HFF-Myc (cell line): ENCODE measurements around the gene TRIM45.
A peak's percentile ranks its signal among the peaks of the same experiment; 100 is the strongest.
"Not testable (repeated sequence)": the region's sequence is repeated elsewhere in the genome, so short reads cannot be mapped to it uniquely, and the experiment has no call there.

Experiments
- DNase-seq: peaks from one replicate; pipeline ENCODE4 v3.0.0-alpha.2; 2011; ENCODE audit warnings: low read depth; ENCODE audit errors: extremely low read depth
- H3K4me3 ChIP-seq: replicated peaks from 2 replicates; pipeline ENCODE4 v1.5.1; 2011; ENCODE audit warnings: low read depth, mild to moderate bottlenecking, control low read depth, low read length
- TF ChIP-seq, protein P1 (sequence below): IDR thresholded peaks from 2 replicates; pipeline ENCODE4 v1.5.1; 2012; ENCODE audit warnings: mild to moderate bottlenecking, low read depth, low read length, control low read depth; ENCODE audit errors: missing control alignments

The TRIM45 gene

DNA sequence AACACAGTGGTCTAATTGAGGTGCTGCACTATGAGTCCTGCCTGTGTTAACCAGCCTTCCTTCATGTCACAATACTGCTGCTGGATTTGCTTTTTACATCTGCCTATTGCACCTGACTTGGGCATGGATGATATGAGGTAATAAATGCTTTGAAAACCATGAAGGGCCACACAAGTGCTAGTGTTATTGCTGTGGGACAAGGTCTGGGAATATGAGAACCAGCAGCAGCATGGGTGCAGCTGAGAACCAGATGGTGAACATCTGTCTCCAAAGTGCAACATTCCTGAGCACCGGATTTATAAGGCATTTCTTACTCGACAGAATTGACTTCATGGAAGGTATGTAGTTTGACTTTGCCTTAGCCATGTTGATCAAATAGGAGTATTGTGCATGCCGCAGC lies 16.6 kb downstream of the TRIM45 start:
- no peak overlapping the region for H3K4me3 ChIP-seq
- TF ChIP-seq, protein P1, sequence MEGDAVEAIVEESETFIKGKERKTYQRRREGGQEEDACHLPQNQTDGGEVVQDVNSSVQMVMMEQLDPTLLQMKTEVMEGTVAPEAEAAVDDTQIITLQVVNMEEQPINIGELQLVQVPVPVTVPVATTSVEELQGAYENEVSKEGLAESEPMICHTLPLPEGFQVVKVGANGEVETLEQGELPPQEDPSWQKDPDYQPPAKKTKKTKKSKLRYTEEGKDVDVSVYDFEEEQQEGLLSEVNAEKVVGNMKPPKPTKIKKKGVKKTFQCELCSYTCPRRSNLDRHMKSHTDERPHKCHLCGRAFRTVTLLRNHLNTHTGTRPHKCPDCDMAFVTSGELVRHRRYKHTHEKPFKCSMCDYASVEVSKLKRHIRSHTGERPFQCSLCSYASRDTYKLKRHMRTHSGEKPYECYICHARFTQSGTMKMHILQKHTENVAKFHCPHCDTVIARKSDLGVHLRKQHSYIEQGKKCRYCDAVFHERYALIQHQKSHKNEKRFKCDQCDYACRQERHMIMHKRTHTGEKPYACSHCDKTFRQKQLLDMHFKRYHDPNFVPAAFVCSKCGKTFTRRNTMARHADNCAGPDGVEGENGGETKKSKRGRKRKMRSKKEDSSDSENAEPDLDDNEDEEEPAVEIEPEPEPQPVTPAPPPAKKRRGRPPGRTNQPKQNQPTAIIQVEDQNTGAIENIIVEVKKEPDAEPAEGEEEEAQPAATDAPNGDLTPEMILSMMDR, result no peak
- peak; percentile 78 for DNase-seq

DNA sequence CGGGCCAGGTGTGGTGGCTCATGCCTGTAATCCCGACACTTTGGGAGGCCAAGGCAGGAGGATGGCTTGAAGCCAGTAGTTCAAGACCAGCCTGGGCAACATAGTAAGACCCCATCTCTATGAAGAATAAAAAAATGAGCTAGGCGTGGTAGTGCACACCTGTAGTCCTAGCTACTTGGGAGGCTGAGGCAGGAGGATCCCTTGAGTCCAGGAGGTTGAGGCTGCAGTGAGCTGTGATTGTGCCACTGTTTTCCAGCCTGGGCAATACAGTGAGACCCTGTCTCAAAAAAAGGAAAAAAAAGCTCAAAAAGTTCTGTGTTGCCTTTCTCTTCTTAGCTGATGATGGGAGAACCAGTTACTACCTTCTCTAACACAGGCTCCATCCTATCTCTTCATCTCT lies 19.7 kb downstream of the TRIM45 start:
- not testable (repeated sequence) for DNase-seq, H3K4me3 ChIP-seq

DNA sequence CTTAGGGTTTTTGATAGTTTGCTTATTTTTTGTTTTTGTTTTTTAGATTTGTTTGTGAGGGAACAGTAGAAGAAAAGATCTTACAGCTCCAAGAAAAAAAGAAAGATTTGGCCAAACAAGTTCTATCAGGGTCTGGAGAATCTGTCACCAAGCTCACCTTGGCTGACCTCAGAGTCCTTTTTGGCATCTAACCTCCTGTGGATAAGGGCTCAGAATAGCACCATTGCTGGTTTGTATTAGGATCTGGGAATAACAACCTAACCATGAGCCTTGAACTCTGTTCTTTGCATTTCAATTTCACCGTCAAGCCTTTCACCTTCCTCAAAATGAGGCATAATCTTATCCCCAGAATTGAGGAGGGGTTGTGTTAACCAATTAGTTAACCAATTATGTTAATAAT lies 20.2 kb downstream of the TRIM45 start:
- DNase-seq, result no peak
- no peak overlapping the region for H3K4me3 ChIP-seq
- TF ChIP-seq, protein P1, result no peak

DNA sequence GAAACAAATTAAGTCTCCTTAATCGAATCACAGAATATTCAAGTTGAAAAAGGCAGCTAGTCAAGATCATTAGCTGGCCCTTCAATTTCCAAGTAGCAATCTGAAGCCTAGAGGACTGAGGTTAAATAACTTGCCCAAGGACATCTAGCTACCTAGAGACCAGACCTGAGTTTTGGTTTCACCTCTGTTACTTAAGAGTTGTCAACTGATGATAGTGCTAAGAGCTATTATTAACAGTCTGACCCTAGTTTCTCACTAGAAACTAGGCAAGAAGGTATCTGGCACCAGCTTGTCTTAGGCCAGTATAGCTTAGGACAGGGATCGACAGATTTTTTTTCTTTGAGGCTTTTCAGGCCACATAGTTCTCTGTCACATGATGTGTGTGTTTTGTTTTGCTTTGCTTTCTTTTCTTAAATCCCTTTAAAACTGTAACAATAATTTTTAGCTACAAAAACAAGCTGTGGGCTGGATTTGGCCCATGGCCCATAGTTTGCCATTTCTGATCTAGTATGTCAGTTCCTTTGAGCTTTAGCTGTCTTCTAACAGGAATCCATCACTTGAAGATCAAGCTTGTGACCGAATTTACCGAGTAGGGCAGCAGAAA lies 23.2 kb downstream of the TRIM45 start:
- no peak for DNase-seq
- H3K4me3 ChIP-seq, result no peak overlapping the region
- TF ChIP-seq, protein P1, result no peak

DNA sequence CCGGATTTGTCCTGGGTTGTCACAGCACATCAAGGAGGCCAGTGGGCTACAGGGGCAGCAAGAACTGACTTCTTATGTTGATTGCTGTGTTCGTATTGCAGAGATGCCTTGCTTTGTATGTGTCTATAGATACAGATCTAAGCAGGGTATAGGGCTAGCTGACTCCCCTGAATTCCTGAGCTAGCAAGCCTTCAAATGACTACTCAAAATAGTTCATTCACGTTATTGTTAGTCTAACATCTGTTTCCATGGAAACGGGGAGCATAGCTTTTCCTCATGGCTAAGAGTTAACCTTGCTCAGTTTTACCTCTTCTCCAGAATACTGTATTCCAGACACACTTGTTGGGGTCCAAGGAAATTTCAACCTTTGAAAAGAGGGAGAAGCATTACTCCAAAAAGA lies 24.1 kb downstream of the TRIM45 start:
- no peak for DNase-seq
- TF ChIP-seq, protein P1, result no peak
- no peak overlapping the region for H3K4me3 ChIP-seq

DNA sequence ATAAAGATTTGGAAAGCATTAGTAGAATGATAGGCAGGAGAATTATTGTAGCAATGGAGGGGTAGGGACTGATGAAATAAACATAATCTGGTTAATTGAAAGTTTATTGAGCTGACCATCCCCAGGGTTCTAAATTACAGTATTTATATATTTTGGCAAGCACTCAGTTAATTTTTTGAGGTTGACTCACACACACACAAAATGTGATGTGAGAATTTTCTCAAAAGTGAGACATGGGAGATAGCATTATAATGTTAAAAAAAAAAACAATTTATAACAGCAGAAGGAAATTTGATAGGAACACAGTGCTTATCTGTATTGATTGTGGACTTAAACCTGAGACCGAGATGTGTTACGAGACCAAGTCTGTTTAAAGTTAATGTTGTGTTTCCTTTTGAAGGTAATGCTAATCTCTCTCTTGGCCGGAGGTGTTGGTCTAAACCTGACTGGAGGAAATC lies 24.6 kb downstream of the TRIM45 start:
- TF ChIP-seq, protein P1, result no peak

DNA sequence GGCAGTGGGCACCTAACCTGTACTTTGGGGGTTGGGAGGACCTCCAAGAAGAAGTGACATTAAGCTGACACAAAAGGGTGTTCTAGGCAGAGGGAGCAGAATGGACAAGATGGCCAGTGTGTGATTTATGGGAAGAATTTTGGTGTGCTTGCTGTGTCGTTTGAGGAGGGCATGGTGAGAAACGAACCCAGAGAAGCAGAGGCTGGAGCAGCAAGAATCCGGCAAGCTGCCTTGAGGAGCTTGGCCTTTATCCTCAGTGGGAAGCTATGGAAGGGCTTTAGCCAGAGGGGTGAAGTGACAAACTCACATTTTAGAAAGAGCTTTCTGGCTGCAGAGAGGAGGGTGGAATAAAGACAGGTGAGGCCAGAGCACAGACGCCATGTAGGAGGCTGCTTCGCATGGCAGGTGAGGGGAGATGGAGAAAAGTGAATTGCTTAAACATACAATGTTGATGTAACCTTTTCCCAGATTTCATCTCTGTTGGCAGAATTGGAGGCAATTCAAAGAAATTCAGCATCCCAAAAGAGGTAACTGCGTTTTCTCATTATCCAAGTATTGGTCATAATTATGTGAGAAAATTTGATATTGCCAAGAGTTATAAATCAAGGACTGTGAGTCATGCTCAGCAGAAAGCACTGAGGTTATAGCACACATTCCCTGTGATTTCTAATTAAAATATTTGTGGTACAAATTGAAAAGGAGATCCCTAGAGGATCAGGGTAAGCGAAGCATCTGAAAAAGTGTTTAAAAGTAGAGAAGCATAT lies 26.5 kb downstream of the TRIM45 start:
- DNase-seq, result no peak
- TF ChIP-seq, protein P1, result no peak
- no peak overlapping the region for H3K4me3 ChIP-seq

More for the DNA sequence above, 24.6 kb downstream of the TRIM45 start:
- H3K4me3 ChIP-seq, result no peak overlapping the region
- no peak for DNase-seq
